ENCODE data around the gene AOPEP. TPM values are rescaled to one million over a fixed set of nuclear protein-coding genes. Genes with fewer than 3 reads are reported as not detected.

Gene AOPEP
- total and polyA plus RNA-seq, 9 of the 15 experiments (the other 6 are each of a cell fraction or from before 2014, with no cell fraction given): 4.5 to 19.3 (median 13.5) TPM

GRCh38 chr9:95107001-95107749 lies 380.7 kb downstream of the AOPEP start:
- intact Hi-C loops (cut with micrococcal nuclease) (no loop called here), in situ Hi-C loops (cut with MboI) (no loop called here)
- H3K9me1 ChIP-seq (ENCODE audit: control insufficient read depth, insufficient read depth, low read length): no peaks in the 10 kb centered on the region
- WGBS (ENCODE audit: insufficient coverage, low coverage, missing lambda C conversion rate): 86% methylated on average over 18 of the region's 18 CpGs
- H3K27me3 ChIP-seq (ENCODE audit: control insufficient read depth in 2 of 2, insufficient read depth in 2 of 2, low read length in 2 of 2): no peaks in the 10 kb centered on the region
- ChIA-PET POLR2A (no interaction called here), CTCF (ENCODE audit: low intra/inter-chr PET ratio) (no interaction called here)
- no peak overlapping the region for H3K4me3 ChIP-seq
- H3K9ac ChIP-seq (ENCODE audit: insufficient read depth in 1 of 2, low read depth in 2 of 2, low read length in 2 of 2): no peak overlapping the region
- no peaks in the 10 kb centered on the region for H3K79me2 ChIP-seq (ENCODE audit: control insufficient read depth, insufficient read depth, low read length)
- no peaks in the 10 kb centered on the region for H3K9me3 ChIP-seq (replicated peaks; ENCODE audit: control insufficient read depth, insufficient read depth, low read depth, low read length)
- DNase-seq (ENCODE audit: extremely low read depth in 1 of 4, low spot score in 3 of 4) (no peak), FAIRE-seq (no peak), ATAC-seq (no peak)
- H3K4me1 ChIP-seq (replicated peaks in 1 of 2; ENCODE audit: control insufficient read depth in 2 of 2, insufficient read depth in 2 of 2, low read length in 2 of 2): peaks cover 0 to 7% of the 10 kb centered on the region in 2 experiments; a peak in 1 of 5 replicates
- H3K27ac ChIP-seq (ENCODE audit: extremely low read depth, low read depth, low read length): no peak overlapping the region
- H3K36me3 ChIP-seq (ENCODE audit: control insufficient read depth, insufficient read depth, low read length): peaks cover 14% of the 10 kb centered on the region; the same call in 1 of the 3 replicates
- no TSS peak for BruUV-seq (replicated peaks)
- no peaks in the 10 kb centered on the region for H4K20me1 ChIP-seq (replicated peaks; ENCODE audit: control insufficient read depth, insufficient read depth, low read length)
- no peak overlapping the region for H2AFZ ChIP-seq (ENCODE audit: low read depth, low read length)
- H3K4me2 ChIP-seq (ENCODE audit: insufficient read depth, low read length): no peak overlapping the region
- TF ChIP-seq TRIM24 (IDR thresholded peaks at IDR 0.05): no peak
- TF ChIP-seq, protein P1, sequence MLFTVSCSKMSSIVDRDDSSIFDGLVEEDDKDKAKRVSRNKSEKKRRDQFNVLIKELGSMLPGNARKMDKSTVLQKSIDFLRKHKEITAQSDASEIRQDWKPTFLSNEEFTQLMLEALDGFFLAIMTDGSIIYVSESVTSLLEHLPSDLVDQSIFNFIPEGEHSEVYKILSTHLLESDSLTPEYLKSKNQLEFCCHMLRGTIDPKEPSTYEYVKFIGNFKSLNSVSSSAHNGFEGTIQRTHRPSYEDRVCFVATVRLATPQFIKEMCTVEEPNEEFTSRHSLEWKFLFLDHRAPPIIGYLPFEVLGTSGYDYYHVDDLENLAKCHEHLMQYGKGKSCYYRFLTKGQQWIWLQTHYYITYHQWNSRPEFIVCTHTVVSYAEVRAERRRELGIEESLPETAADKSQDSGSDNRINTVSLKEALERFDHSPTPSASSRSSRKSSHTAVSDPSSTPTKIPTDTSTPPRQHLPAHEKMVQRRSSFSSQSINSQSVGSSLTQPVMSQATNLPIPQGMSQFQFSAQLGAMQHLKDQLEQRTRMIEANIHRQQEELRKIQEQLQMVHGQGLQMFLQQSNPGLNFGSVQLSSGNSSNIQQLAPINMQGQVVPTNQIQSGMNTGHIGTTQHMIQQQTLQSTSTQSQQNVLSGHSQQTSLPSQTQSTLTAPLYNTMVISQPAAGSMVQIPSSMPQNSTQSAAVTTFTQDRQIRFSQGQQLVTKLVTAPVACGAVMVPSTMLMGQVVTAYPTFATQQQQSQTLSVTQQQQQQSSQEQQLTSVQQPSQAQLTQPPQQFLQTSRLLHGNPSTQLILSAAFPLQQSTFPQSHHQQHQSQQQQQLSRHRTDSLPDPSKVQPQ (CRISPR knock-in tag; IDR thresholded peaks at IDR 0.05; ENCODE audit: borderline replicate concordance): no peak
- TF ChIP-seq ATF6 (CRISPR knock-in tag; IDR thresholded peaks at IDR 0.05): no peak
- TF ChIP-seq ZNF134 (CRISPR knock-in tag; conservative IDR thresholded peaks at IDR 0.05): no peak
- no peak for TF ChIP-seq POLR2AphosphoS2 (IDR thresholded peaks at IDR 0.05; ENCODE audit: low read length)
- no peak for TF ChIP-seq CREM (IDR thresholded peaks at IDR 0.05; ENCODE audit: low read depth)
- no peak for TF ChIP-seq SRSF9 (IDR thresholded peaks at IDR 0.05; ENCODE audit: borderline replicate concordance, low read depth, low read length)
- no peak for TF ChIP-seq PRPF4 (IDR thresholded peaks at IDR 0.05; ENCODE audit: insufficient read depth, low read depth, low read length, poor library complexity, severe bottlenecking)
- no peak for TF ChIP-seq ZNF830 (CRISPR knock-in tag; IDR thresholded peaks at IDR 0.05)
- no peak for TF ChIP-seq POLR2G (IDR thresholded peaks at IDR 0.05; ENCODE audit: low read depth, low read length)
- no peak for TF ChIP-seq ZNF143 (CRISPR knock-in tag; IDR thresholded peaks at IDR 0.05)
- TF ChIP-seq RB1 (IDR thresholded peaks at IDR 0.05; ENCODE audit: low read depth): no peak
- no peak for TF ChIP-seq RBM25 (IDR thresholded peaks at IDR 0.05; ENCODE audit: low read depth, low read length, severe bottlenecking)
- no peak for TF ChIP-seq FOXO4 (CRISPR knock-in tag; IDR thresholded peaks at IDR 0.05)
- no peak for TF ChIP-seq RBM22 (IDR thresholded peaks at IDR 0.05; ENCODE audit: low read depth, low read length, poor library complexity, severe bottlenecking)
- no peak for TF ChIP-seq CAMTA2 (CRISPR knock-in tag; conservative IDR thresholded peaks at IDR 0.05)
- TF ChIP-seq ZNF239 (CRISPR knock-in tag; IDR thresholded peaks at IDR 0.05): no peak
- TF ChIP-seq HCFC1 (IDR thresholded peaks at IDR 0.05; ENCODE audit: low read depth, low read length): no peak

All from K562 (cell line).